ENCODE results near the gene NKTR.
"Not testable (repeated sequence)": the region's sequence is repeated elsewhere in the genome, so short reads cannot be mapped to it uniquely, and the experiment has no call there.

DNA sequence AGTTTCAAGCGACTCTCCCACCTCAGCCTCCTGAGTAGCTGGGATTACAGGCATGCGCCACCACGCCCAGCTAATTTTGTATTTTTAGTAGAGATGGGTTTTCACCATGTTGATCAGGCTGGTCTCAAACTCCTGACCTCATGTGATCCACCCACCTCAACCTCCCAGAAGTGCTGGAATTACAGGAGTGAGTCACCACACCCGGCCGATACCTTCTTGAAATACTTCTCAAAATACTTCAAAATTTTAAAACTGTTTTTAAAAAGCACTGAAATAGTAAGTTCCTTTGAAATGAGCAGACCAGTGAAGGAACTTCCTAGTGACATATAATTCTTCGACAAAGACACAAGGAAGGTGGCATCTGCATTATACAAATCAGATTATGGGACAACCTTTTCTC lies 43.7 kb upstream of the NKTR start:
- not testable (repeated sequence) for TF ChIP-seq CTCF, POLR2AphosphoS5, POLR2A, EP300 (IDR thresholded peaks at IDR 0.05)

Measured in upper lobe of left lung (tissue), 4 donors.